ENCODE data around the gene NR6A1.
A peak's percentile ranks its signal among the peaks of the same experiment; 100 is the strongest.
"Not testable (repeated sequence)": the region's sequence is repeated elsewhere in the genome, so short reads cannot be mapped to it uniquely, and the experiment has no call there.

The NR6A1 gene

GRCh38 chr9:124645274-124645673 lies 125.8 kb downstream of the NR6A1 start:
- DNase-seq = no peak

DNA sequence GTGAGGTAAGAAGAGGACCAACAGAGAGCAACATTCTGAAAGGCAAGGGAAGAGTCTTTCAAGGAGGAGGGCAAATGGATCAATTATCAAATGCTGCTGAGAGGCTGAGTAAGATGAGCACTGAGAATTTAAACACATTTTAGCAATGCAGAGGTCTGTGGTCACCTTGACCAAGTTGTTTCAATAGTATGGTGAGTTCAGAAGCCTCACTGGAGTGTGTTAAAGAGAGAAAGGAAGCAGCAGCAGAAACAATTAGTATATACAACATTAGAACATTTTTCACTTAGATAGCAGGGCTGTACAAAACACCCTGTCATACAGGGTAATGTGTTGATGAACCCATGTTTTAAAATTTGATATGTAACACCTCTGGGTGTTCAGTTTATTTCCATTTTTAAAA lies 131.5 kb downstream of the NR6A1 start:
- no peak for DNase-seq

DNA sequence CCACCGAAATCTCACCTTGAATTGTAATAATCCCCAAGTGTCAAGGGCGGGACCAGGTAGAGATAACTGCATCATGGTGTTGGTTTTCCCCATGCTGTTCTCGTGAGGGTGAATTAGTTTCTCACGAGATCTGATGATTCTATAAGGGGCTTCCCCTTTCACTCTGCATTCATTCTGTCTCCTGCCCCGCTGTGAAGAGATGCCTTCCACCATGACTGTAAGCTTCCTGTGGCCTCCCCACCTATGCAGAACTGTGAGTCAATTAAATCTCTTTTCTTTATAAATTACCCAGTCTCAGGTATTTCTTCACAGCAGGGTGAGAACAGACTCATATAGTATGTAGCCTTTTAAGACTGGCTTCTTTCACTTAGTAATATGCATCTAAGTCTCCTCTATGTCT lies 135.8 kb downstream of the NR6A1 start:
- no peak for DNase-seq

- no peak for DNase-seq
Observed at GRCh38 chr9:124632077-124632621, 139.0 kb downstream of the NR6A1 start.

GRCh38 chr9:124631326-124631725 lies 139.8 kb downstream of the NR6A1 start:
- DNase-seq = no peak

- DNase-seq = no peak
Observed at GRCh38 chr9:124629600-124629999, 141.5 kb downstream of the NR6A1 start.

GRCh38 chr9:124628741-124629140 lies 142.4 kb downstream of the NR6A1 start:
- no peak for DNase-seq

DNA sequence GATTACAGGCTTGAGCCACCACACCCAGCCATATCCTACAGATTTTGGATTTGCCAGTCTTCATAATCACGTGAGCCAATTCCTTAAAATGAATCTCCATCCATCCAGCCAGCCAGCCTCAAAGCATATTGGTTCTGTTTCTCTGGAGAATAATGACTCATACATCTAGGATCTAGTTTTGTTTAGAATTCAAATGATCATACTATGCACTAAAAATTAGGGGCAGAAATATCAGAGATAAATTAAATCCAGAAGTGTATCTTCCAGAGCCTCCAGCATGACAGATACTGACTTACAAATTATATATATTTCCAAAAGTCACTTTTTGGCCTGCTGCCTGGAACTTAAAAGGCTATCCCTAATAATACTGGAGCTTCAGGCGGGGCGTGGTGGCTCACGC lies 144.8 kb downstream of the NR6A1 start:
- no peak for DNase-seq

GRCh38 chr9:124625087-124625486 lies 146.0 kb downstream of the NR6A1 start:
- DNase-seq = no peak

DNA sequence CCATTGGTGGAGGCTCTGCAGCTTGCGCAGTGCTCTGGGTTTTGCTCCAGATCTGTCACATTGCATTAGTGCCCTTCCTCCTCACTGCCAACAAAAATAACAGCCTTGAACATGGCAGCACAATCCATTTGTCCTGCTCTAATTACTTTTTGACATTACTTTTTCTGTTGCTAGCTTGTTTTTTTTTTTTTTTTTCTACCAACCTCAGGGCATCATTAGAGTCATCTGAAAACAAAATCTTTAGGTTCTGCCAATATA lies 146.4 kb downstream of the NR6A1 start:
- DNase-seq = no peak

DNA sequence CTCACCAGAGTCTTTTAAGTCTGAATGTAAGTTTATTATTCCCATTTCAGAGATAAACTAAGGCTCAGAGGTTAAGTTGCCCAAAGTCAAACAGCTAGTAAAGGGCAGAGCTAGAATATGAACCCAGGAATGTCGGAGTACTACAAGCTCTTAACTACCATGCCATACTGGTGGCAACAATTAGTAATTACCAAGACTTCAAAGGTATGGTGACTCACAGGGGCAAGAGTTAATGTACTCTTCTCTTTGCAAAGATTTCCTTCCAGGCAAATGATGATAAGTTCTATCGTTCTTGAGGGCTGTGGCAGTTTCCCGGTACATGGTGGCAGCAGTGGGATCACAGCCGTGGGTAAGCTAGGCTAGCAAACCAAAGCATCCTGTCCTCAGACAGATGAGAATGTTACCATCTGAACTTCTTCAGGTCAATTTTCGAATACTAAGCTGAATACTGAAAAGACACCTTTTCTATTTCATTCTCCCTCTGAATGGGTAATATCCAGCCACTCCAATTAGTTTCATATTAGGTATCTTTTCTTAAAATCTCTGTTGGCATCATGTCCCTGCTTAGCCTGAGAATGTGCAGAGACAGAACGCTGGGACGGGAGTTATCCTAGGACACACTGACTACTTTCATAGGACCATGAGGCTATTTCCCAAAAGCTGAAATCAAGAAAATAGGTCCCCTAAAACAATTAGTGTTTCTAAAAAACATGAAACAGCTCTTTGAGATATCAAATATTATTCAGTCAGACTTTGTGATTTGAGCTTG lies 147.0 kb downstream of the NR6A1 start:
- DNase-seq = no peak

GRCh38 chr9:124622882-124623281 lies 148.2 kb downstream of the NR6A1 start:
- DNase-seq = no peak

- DNase-seq = no peak
Observed at GRCh38 chr9:124621371-124622328, 149.5 kb downstream of the NR6A1 start.

GRCh38 chr9:124618476-124618875 lies 152.6 kb downstream of the NR6A1 start:
- no peak for DNase-seq

DNA sequence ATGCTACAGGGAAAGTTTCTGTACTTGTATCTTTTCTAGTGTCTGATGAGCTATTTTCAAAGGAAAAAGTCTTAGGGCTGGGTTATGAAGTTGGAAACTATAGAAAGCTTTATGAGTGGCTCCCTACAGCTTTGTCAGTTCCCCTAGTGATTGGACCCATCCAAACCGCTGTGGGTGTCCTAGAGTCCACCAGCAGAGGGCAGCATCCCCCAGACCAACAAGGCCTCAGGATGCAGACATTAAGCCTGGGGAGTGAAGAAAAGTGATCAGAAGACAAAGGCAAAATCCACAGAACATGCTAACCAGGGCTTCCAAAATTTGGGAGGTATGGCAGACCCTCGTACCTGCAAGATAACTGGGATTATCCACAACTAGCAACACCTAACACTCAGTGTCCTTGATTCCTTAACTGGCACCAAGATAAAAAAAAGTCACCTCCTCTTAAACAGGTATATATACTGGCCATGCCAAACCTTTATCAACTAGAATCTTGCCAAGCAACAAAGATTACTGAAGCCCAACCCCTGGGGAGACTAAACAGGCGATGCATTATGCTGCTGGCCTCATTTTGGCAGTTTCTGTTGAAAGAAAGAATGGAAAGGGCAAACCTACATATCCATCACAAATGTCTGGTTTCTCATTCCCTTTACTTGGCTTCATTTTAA lies 153.5 kb downstream of the NR6A1 start:
- DNase-seq = peak; percentile 72

DNA sequence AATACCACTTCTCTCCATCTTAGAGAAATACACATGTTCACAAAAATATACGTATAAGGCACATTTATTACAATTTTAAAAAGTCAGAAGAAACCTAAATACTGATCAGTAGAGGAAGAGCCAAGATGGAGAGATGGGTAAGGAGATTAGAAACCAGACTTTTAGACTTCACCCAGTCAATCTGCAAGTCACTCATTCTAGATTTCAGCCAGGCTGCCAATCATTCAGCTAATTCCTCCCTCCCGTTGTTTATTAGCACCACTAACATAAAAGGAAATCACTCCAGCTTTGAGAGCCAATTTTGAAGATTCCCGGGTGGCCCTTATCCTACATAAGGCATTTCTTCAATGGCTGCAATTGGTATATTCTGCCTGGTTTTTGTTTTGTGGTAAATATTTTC lies 154.2 kb downstream of the NR6A1 start:
- DNase-seq = no peak

GRCh38 chr9:124615840-124616239 lies 155.3 kb downstream of the NR6A1 start:
- DNase-seq = not testable (repeated sequence)

DNA sequence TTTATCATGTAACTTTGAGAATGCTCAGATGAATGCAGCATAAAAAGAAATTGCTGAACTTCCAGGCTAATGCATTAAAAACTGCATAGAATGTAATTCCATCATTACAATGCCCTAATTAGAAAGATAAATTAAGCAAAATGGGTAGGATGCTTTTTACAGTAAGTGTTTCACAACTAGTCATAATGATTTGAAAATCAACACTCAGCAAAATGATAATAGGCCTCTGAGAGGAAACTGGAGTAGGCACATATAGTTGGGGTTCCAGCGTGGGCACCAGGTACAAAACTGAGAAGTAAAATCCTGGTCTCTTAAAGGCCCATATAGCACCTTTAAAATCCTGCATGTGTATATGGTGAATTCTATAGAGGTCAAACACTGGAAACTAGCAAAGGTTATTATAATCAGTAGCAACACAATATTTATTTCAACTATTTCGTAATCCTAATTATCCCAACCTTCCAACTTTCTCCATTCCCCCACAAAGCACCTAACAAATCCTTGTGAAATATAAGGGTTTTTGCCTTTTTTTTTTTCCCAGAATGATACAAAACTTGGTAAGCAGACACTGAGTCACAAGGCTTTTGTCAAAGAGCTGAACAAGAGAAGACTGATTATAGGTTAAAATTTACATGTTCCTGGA lies 155.9 kb downstream of the NR6A1 start:
- no peak for DNase-seq

DNA sequence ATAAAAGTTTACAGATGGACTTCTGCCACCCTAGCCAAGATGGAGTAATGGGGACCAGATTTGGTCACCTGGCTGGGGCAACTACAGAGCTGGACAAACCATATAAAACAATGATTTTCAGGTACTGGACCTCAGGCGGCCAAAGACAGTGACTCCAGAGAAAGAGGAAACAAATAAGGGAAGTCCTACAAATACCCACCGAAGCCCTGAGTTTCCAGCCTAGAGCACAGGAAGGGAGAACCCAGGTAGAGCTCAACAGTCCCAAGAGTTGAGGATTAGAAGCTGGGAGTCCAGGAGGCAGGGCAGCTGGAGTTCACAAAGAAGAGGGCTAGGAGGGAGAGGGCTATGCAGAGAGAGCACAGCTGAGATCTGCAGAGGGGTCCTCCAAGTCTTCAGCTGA lies 157.3 kb downstream of the NR6A1 start:
- DNase-seq = no peak

DNA sequence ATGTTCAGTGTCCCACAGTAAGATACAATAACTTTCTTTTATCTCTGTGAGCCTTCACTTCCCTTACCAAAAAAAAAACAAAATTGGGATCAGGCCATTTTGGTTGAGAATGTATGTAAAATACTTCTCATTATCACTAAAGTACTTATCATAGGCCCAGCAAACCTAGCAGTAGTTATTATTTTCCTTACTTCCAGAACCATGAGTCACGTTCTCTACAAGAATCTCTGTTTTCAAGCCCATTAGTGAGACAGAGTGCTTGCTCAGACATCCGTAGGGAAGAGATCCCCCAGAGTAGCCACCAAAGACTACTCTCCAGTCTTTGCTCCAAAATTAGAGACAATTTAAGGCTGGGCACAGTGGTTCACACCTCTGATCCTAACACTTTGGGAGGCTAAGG lies 160.0 kb downstream of the NR6A1 start:
- DNase-seq = no peak

GRCh38 chr9:124606027-124606426 lies 165.1 kb downstream of the NR6A1 start:
- DNase-seq = no peak

DNA sequence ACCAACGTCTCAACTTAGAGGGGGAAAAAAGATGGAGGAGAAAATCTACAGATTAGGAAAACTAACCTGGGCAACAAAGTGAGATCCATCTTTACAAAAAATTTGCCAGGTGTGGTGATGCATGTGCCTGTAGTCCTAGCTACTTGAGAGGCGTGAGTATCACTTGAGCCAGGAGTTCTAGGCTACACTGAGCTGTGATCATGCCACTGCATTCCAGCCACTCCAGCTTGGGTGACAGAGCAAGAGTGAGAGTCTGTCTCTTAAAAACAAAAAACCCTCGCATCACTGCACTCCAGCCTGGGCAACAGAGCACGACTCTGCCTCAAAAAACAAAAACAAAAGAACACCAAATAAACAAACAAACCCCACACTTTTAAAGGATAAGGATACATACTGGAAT lies 165.9 kb downstream of the NR6A1 start:
- no peak for DNase-seq

- no peak for DNase-seq
Observed at GRCh38 chr9:124602632-124603031, 168.5 kb downstream of the NR6A1 start.
